ENCODE measurements around the gene CST7.

GRCh38 chr20:25008388-25009217 is 59.5 kb downstream of the CST7 start:
- TF ChIP-seq, protein P1, sequence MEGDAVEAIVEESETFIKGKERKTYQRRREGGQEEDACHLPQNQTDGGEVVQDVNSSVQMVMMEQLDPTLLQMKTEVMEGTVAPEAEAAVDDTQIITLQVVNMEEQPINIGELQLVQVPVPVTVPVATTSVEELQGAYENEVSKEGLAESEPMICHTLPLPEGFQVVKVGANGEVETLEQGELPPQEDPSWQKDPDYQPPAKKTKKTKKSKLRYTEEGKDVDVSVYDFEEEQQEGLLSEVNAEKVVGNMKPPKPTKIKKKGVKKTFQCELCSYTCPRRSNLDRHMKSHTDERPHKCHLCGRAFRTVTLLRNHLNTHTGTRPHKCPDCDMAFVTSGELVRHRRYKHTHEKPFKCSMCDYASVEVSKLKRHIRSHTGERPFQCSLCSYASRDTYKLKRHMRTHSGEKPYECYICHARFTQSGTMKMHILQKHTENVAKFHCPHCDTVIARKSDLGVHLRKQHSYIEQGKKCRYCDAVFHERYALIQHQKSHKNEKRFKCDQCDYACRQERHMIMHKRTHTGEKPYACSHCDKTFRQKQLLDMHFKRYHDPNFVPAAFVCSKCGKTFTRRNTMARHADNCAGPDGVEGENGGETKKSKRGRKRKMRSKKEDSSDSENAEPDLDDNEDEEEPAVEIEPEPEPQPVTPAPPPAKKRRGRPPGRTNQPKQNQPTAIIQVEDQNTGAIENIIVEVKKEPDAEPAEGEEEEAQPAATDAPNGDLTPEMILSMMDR (IDR thresholded peaks at IDR 0.05) = no peak
- TF ChIP-seq EZH2 (IDR thresholded peaks at IDR 0.05) = no peak
